HG03442 (cell line): ENCODE data around the gene VGLL4.
"Not testable (repeated sequence)": the region's sequence is repeated elsewhere in the genome, so short reads cannot be mapped to it uniquely, and the experiment has no call there.

Experiments used
- ATAC-seq: cut with Tn5 transposase; IDR thresholded peaks from one replicate; pipeline ENCODE4 v1.9.1; 2021; ENCODE audit warnings: mild to moderate bottlenecking, moderate library complexity; ENCODE audit not compliant: unreplicated experiment

VGLL4 gene

DNA sequence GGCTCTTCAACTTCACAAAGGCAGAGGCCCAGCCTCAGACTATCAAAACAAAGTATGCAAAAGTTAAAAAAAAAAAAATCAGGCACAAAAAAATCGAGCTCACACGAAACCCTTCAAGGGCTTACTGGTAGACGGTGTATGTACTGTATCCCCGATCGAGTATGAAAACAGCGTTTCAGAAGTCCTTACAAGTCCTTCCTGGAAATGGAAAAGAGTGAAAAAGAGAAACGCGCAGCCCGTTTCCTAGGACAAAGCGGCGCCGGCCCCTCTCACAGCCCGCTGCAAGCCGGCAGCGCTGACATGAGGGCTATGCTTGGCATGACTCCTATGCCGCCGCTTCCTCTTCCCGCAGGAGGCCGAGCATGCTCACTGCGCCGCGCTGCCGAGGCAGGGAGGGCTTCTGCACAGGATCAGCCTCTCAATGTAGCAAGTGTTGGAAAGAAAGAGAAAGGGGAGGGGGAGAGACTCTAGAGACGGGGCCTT, at the start of gene VGLL4:
TSS of gene VGLL4 (minus strand) at position 311 of the 483 bp plus-strand sequence. CDS start 397 bp downstream, outside the sequence.
- ATAC-seq: peak; percentile 60

DNA sequence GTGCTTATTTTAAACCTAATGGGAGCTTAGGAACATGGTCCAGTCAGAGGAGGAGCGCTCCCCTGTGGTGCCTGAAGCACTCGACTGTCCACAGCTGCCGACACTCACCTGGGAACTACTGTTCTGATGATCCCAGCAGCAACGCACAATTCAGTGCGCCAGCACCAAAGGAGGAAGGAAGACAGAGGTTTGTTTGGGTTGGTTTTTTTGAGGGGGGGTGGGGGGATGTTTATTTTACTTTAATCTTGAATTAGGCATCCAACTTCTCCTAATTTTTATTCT, 48.8 kb upstream of the VGLL4 start:
- ATAC-seq: no peak

- no peak for ATAC-seq
Measured at GRCh38 chr3:11691767-11692531, 48.2 kb upstream of the VGLL4 start.

DNA sequence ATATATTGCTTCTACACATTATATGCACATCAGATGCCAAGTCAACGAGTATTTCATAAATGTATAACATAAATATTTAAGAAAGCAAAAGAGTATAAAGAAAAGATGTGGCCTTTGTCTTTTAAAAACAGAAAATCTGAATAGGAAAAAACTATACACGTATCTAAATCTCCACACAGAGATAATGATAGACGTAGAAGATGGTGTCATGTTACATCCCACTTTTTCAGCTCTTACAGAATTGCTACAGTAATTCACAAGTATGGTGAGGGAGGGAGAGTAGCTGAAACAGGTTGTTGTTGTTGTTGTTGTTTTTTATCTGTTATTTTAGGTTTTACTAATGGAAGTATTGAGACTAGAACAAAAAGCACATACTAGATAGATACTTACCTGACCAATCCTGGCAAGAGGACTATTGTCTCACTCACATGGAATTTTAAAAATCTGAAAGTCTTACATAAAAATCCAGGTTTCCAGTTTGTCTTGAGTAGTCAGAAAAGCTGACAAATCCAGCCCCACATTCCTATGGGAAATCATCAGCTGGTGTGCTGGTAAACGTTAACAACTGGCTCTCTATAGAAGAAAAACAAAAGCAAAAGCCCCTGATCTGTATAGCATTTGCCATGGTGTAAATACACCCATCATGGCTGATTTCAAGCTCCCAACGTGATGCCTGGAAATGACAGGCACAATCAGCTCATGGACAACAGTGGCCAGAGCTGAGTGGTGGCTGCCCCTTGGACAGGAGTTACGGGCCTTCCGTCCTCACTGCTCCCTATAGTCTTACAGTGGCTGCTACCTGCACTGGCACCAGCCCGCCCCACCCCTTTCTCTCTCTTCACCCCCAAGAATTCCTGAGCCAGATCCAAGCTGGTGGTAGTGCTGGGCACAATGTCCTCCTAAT, 47.4 kb upstream of the VGLL4 start:
- ATAC-seq: no peak

- ATAC-seq: no peak
Measured at GRCh38 chr3:11689749-11690148, 46.0 kb upstream of the VGLL4 start.

DNA sequence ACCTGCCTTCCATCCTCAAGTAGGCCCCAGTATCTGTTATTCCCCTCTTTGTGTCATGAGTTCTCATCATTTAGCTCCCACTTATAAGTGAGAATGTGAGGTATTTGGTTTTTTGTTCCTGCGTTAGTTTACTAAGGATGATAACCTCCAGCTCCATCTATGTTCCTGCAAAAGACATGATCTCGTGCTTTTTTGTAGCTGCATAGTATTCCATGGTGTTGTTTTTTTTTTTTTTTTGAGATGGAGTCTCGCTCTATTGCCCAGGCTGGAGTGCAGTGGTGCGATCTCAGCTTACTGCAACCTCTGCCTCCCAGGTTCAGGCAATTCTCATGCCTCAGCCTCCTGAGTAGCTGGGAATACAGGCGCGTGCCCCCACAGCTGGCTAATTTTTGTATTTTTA, 41.3 kb upstream of the VGLL4 start:
- ATAC-seq: not testable (repeated sequence)

- ATAC-seq: no peak
Measured at GRCh38 chr3:11680509-11680908, 36.8 kb upstream of the VGLL4 start.

DNA sequence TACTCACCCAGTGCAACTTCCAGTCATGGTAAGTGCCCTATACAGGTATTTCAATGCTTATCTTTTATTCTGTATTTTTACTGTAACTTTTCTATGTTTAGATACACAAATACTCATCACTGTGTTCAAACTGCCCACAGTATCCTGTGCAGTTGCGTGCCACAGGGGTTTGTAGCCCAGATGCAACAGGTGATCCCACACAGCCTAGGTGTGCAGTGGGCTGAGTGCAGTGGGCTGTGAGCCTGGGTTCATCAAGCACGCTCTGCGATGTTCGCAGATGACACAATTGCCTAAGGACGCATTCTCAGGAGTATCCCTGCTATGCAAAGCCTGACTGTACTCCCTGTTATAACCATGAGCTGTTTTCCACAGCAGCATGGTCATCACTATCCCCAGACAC, 36.2 kb upstream of the VGLL4 start:
- no peak for ATAC-seq

- no peak for ATAC-seq
Measured at GRCh38 chr3:11672363-11672762, 28.6 kb upstream of the VGLL4 start.

- ATAC-seq: peak; percentile 93
Measured at GRCh38 chr3:11671648-11672100, 28.0 kb upstream of the VGLL4 start.

DNA sequence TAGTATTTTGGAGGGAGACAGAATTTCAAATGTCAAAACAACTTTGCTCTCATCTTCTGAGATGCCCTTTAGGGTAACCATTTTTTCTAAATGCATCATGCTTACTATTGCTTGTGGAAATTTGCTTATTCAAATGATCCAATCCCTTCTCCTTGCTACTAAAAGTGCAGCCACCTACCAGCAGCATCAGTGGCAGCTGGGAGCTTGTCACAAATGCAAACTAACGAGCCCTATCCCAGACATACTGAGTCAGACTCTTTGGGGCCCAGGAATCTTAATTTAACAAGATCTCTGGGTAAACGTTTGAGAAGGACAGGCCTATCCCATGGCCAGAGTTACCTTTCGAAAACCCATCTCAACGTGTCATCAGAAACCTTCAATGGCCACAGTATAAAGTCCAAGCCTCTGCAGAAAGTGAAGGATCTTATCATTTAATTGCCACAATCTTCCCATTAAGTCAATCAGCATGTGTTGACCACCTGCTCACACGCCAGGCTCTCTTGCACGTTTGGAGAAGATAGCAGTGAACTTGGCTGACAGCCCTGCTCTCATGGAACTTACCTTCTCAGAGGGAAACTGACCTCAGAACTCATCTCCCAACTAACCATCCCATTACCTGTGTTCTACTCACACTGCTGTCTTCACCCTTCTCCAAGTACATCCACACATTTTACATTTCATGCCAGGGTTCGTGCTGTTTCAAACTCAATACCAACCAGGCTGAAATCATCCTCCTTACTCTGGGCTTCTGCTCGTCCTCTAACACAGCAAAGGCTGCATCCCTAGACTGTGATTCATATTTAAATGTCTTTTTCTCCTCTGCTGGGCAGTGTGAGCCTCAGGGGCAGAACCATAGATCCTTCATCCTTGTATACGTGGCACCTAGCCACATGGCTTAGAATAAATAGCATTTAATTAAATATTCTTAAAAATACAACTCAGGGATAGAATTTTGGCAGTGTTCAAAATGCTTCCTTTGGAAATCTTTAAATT, 24.8 kb upstream of the VGLL4 start:
- ATAC-seq: no peak

DNA sequence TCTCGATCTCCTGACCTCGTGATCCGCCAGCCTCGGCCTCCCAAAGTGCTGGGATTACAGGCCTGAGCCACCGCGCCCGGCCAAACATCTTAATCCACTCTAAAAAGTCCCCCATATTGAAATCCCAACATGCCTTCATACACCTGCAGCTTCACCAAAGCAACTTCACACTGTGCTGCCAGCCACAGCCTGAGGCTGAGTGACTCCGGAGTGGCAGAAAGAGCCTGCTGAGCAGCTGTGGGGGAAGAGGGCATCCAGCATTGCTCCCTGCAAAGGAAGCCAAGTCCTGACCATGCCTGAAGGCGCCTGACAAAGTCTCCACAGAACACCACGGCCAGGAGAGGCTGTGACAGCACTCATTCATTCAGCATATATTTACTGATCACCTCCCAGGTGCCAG, 21.6 kb upstream of the VGLL4 start:
- ATAC-seq: no peak

- ATAC-seq: no peak
Measured at GRCh38 chr3:11662392-11662990, 18.8 kb upstream of the VGLL4 start.

- no peak for ATAC-seq
Measured at GRCh38 chr3:11661827-11662226, 18.1 kb upstream of the VGLL4 start.

DNA sequence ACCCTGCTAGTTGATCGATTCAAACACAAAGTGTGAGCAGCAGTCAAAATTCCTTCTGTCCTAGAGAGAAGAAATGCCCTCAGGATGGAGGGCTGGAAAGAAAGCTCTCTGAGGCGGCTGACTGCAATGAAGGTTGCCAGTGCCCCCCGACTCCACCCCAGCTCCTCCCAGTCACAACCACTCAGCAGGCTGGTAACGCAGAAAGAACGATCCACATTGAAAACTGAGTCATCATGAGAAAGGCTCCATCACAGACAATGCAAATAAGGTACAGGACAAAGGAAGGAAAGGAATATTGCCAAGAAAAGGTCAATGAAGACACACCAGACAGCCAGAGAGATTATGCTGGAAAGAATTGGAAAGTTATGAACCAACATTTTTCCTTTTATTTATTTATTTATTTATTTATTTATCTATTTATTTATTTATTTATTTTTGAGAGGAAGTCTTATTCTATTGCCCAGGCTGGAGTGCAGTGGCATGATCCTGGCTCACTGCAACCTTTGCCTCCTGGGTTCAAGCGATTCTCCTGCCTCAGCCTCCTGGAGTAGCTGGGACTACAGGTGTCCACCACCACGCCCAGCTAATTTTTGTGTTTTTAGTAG, 17.4 kb upstream of the VGLL4 start:
- no peak for ATAC-seq

- ATAC-seq: no peak
Measured at GRCh38 chr3:11660242-11660641, 16.5 kb upstream of the VGLL4 start.

GRCh38 chr3:11658180-11658579, 14.5 kb upstream of the VGLL4 start:
- no peak for ATAC-seq

DNA sequence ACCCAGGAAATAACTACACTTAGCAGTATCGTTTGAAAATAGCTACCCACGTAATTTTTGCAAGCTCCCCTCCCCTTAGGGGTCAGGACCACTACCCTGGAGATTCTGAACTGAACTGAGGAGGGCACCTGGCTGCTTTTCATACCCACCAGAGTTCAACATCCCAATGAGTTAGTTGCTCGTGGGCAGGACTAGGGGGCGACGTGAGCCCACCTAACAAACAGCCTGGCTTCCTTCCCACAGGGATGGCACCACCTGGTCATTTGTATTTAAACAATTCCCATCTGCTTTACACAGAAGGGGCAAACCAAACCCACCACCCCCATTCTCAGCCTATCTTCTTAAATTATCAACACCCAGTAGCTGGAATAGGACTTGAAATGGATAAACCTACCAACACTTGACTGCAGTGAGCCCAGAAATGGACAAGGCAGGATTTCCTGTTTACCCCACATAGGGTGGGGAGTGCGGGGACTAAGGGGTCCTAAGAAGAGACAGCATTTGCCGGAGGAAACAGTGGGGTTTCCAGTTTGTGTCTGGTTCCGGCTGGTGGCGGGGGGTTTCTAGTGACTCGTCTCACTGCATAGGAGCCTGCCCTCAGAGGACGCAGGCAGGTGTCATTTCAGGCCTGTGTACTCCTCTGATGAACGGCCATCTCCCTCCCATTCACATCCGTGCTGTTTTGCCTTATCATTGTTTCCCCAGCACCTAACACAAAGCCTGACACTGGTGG, 11.6 kb upstream of the VGLL4 start:
- no peak for ATAC-seq

DNA sequence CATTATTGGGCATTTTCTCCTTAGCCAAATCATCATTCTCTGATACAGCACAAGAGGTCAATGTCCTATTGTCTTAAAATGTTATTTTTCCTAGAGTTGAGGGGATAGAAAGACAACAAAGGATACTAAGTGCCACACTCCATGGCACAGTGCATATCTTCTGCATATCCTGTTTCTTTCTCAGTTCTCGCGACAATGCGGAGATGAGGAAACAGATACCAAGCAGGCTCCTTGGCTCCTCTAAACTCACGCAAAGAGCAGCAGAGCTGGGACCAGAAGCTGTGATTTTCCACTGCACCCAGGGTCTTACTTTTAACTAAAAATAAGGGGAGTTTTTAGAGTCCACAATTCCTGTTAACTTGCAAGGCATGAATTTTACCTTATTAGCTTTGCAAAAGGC, 10.5 kb upstream of the VGLL4 start:
- no peak for ATAC-seq
